A673 (cell line): ENCODE results near the gene THOP1. TPM values are rescaled to one million over a fixed set of nuclear protein-coding genes. Genes with fewer than 3 reads are reported as not detected.

Experiments
- BruUV-seq: library from RNA; stranded (reverse); fragments of 400-500 nt; replicated peaks from 2 replicates; lab custom pipeline; 2021; lab: Mats Ljungman, UMichigan
- CTCF ChIA-PET: fragments of 300-600 bp; sonication (Branson Sonifier 250); formaldehyde crosslinking; loops from one replicate; lab custom pipeline; 2022; ENCODE audit warnings: antibody characterized with exemption; lab: Charles Lee
- POLR2A ChIA-PET: fragments of 300-600 bp; sonication (Branson Sonifier 250); formaldehyde crosslinking; loops from one replicate; lab custom pipeline; 2022; ENCODE audit warnings: antibody characterized with exemption; ENCODE audit not compliant: low non-redundant PET; lab: Charles Lee
- DNase-seq: peaks from one replicate; pipeline ENCODE4 v3.0.0-alpha.2; 2015; ENCODE audit warnings: low spot score
- H3K27ac ChIP-seq: fragments of 200-600 bp; sonication (generic); 2 replicates; pipeline ENCODE4 v1.5.1; 2016; ENCODE audit warnings: mixed run types, low read depth, mild to moderate bottlenecking, mixed read lengths, antibody characterized with exemption, low read length; ENCODE audit not compliant: poor library complexity, severe bottlenecking
- H3K27me3 ChIP-seq: fragments of 200-600 bp; sonication (generic); replicated peaks from 2 replicates; pipeline ENCODE4 v1.6.1; 2017; ENCODE audit warnings: mixed run types, low read depth, mild to moderate bottlenecking, mixed read lengths, antibody characterized with exemption, low read length; ENCODE audit not compliant: insufficient read depth, poor library complexity
- H3K36me3 ChIP-seq: fragments of 200-600 bp; sonication (generic); 2 replicates; pipeline ENCODE4 v1.6.1; 2016; ENCODE audit warnings: mixed run types, mild to moderate bottlenecking, mixed read lengths, antibody characterized with exemption, low read length; ENCODE audit not compliant: insufficient read depth, poor library complexity, severe bottlenecking
- H3K4me1 ChIP-seq: fragments of 200-600 bp; sonication (generic); 2 replicates; pipeline ENCODE4 v1.6.1; 2017; ENCODE audit warnings: mixed run types, mild to moderate bottlenecking, mixed read lengths, antibody characterized with exemption, low read length; ENCODE audit not compliant: insufficient read depth, poor library complexity, severe bottlenecking
- H3K4me3 ChIP-seq: fragments of 200-600 bp; sonication (generic); 2 replicates; pipeline ENCODE4 v1.5.1; 2016; ENCODE audit warnings: low read depth, mixed run types, mild to moderate bottlenecking, mixed read lengths, low read length; ENCODE audit not compliant: poor library complexity, severe bottlenecking
- H3K9me3 ChIP-seq: fragments of 200-600 bp; sonication (generic); 2 replicates; pipeline ENCODE4 v1.6.1; 2016; ENCODE audit warnings: mixed run types, low read depth, mild to moderate bottlenecking, mixed read lengths, antibody characterized with exemption, low read length; ENCODE audit not compliant: poor library complexity, severe bottlenecking
- CTCF ChIP-seq: fragments of 300-800, 200-600 bp; sonication (generic); conservative IDR thresholded peaks from 2 replicates; pipeline ENCODE4 v1.5.1; 2017; ENCODE audit warnings: low read depth, mild to moderate bottlenecking, antibody characterized with exemption, low read length, moderate library complexity, mixed read lengths
- EZH2 ChIP-seq: fragments of 200-600 bp; sonication (generic); IDR thresholded peaks from 2 replicates; pipeline ENCODE4 v1.6.1; 2017; ENCODE audit warnings: borderline replicate concordance, low read depth, mild to moderate bottlenecking, mixed read lengths, antibody characterized with exemption, low read length; ENCODE audit not compliant: poor library complexity, severe bottlenecking
- intact Hi-C: fragments of 100-400 bp; cut with micrococcal nuclease; formaldehyde crosslinking; loops from one replicate; pipeline ENCODE4 v1.10.0; 2022; ENCODE audit not compliant: unreplicated experiment
- total RNA-seq: library from RNA; stranded (reverse); gene quantifications from 2 replicates; pipeline ENCODE4 v1.2.3, GENCODE V29; 2021

The THOP1 gene
- total RNA-seq, 1 experiment from 2014 or later, result 186 TPM

GRCh38 chr19:2805991-2806649 lies 20.8 kb downstream of the THOP1 start:
- CTCF ChIA-PET, result no interaction called here
- Histone ChIP-seq H3K4me1 (peaks cover 5% of the 10 kb centered on the region), H3K9me3 (no peaks in the 10 kb centered on the region), H3K4me3 (no peak overlapping the region), H3K36me3 (peaks cover 32% of the 10 kb centered on the region), H3K27me3 (no peaks in the 10 kb centered on the region), H3K27ac (no peak overlapping the region)
- TF ChIP-seq EZH2 (no peak), CTCF (no peak)
- DNase-seq, result no peak
- BruUV-seq, result no TSS peak
- intact Hi-C loops, result no loop called here
- POLR2A ChIA-PET, result no interaction called here

GRCh38 chr19:2806736-2807378 lies 21.6 kb downstream of the THOP1 start:
- peaks cover 37% of the 10 kb centered on the region for H3K36me3 ChIP-seq

More at GRCh38 chr19:2806736-2807378, 21.6 kb downstream of the THOP1 start:
- H3K27me3 ChIP-seq, result no peaks in the 10 kb centered on the region
- TF ChIP-seq CTCF (no peak), EZH2 (no peak)
- BruUV-seq, result no TSS peak
- ChIA-PET CTCF (no interaction called here), POLR2A (no interaction called here)
- intact Hi-C loops, result no loop called here
- no peak overlapping the region for H3K27ac ChIP-seq
- H3K4me3 ChIP-seq, result no peak overlapping the region
- H3K4me1 ChIP-seq, result peaks cover 5% of the 10 kb centered on the region
- no peaks in the 10 kb centered on the region for H3K9me3 ChIP-seq
- no peak for DNase-seq
